HG02938 (cell line): Measurements from ENCODE around the gene CARHSP1.
"Not testable (repeated sequence)": the region's sequence is repeated elsewhere in the genome, so short reads cannot be mapped to it uniquely, and the experiment has no call there.

Source experiments
- ATAC-seq: cut with Tn5 transposase; IDR thresholded peaks from one replicate; pipeline ENCODE4 v1.9.1; 2021; ENCODE audit warnings: mild to moderate bottlenecking, moderate library complexity; ENCODE audit not compliant: unreplicated experiment

CARHSP1 gene

DNA sequence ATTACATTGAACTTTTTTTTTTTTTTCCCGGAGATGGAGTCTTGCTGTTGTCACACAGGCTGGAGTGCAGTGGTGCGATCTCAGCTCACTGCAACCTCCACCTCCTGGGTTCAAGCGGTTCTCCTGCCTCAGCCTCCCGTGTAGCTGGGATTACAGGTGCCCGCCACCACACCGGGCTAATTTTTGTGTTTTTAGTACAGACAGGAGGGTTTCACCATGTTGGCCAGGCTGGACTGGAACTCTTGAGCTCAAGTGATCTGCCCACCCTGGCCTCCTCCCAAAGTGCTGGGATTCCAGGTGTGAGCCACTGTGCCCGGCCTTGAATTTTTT lies 5.0 kb upstream of the CARHSP1 start:
- not testable (repeated sequence) for ATAC-seq

DNA sequence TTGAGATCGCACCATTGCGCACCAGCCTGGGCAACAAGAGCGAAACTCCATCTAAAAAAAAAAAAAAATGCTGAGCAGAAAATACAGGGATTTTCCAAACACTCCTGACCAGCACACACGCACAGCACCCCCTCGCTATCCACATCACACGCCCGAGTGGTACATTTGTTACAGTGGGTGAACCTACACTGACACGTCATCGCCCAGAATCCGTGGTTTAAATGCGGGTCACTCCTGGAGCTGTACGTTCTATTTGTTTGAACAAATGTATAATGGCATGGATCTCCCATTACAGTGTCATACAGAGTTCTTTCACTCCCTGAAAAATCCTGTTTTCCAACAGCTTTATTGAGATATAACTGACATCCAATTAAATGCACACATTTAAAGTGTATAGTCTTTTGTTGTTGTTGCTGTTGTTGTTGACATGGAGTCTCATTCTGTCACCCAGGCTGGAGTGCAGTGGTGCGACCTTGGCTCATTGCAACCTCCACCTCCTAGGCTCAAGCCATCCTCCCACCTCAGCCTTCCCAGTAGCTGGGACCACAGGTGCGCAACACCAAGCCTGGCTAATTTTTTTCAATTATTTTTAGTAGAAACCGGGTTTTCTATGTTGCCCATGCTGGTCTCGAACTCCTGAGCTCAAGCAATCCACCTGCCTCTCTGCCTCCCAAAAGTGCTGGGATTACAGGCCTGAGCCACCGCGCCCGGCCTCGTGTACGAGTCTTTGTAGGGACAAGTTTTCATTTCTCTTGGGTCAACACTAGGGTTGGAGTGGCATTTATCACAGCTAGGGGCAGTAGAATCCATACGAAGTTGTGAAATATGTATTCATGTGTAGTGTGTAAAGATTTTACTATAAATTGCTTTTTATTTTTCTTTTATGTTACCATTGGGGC lies 4.4 kb upstream of the CARHSP1 start:
- ATAC-seq, result no peak

GRCh38 chr16:8872071-8872470 lies 3.3 kb upstream of the CARHSP1 start:
- ATAC-seq, result no peak

GRCh38 chr16:8869988-8870241 lies 1.1 kb upstream of the CARHSP1 start:
- ATAC-seq, result not testable (repeated sequence)

DNA sequence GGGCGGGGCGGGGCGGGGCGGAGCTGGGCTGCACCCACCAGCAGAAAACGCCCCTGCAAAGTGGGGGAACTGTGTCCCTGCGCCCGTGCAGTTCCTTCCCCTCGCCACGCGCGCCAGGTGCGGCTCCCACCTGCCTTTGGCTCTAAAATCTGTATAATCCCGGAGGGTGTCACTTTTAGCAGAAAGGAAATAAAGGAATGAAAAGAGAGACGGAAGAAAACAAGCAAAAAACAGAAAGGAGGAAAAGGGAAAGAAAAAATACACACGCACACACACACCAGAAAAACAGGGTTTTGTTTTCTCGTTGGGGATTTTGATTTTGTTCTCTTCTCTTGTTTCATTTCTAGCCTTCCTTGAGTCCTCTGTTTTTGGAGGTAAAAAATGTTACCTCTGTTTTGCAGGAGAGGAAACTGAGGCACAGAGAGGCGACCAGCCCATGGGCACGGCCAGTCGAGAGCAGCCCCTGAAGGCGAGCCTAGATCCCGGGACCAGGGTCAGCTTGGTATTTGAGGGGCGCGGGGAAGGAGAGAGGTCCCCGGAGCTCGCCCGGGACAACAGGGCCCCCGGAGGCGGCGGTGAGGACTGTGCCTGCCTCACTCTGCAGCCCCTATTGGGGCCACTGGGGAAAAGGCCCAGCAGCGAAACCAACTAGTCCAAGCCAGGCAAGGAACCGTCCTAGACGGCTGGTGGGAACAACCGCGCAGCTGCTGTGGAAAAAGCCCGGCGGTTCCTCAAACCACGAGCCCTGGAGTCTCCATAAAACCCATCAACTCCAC lies 594 bp upstream of the CARHSP1 start:
- ATAC-seq, result no peak

- ATAC-seq, result no peak
Observed at GRCh38 chr16:8867932-8868415, 832 bp downstream of the CARHSP1 start.

DNA sequence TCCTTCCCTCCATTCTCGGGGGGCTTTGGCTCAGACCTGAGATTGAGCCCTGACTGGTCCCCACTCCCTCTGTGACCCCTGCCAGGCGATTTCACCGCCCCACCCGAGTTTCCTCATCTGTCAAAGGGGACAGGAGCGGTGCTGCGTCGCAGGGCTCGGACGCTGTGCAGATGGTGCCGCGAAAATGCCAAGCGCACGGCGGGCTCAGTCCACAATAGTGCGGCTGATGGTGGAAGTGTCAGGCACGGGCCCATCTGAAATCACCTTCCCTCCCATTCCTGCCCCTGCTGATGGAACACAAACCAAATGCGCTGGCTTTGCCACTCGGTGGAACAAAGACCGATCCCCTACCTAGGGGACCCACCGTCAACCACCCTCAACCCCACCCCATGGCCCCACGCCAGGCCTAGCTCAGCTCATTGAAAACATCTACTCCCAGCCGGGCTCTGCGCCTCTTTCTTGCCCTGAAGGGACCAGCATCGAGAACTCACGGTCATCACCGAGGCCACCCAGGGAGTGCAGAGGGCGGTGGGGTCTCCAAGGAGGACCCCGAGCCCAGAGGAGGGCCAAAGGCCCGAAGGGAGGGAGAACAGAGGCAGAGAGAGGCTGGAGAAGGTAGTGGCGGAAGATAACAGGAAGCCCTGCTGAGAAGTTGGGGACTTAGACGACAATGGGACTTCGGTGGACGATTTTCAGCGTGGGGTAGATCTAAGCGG lies 1.4 kb downstream of the CARHSP1 start:
- no peak for ATAC-seq

DNA sequence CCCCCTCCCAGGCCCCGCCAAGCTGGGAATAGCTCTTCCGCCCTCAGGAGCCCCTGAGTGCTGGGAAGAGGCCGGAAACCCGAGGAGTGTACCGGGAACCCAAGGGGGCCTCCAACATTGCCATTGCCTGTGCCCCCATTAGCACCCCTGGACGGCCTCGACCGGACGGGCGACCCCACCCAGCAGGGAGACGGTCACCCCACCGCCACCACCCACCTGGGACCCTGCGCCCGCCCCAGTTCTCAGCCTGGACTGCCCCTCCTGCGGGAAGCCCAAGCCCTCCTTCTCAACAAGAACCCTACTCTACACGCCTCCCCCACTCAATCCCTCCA lies 2.0 kb downstream of the CARHSP1 start:
- ATAC-seq, result no peak

DNA sequence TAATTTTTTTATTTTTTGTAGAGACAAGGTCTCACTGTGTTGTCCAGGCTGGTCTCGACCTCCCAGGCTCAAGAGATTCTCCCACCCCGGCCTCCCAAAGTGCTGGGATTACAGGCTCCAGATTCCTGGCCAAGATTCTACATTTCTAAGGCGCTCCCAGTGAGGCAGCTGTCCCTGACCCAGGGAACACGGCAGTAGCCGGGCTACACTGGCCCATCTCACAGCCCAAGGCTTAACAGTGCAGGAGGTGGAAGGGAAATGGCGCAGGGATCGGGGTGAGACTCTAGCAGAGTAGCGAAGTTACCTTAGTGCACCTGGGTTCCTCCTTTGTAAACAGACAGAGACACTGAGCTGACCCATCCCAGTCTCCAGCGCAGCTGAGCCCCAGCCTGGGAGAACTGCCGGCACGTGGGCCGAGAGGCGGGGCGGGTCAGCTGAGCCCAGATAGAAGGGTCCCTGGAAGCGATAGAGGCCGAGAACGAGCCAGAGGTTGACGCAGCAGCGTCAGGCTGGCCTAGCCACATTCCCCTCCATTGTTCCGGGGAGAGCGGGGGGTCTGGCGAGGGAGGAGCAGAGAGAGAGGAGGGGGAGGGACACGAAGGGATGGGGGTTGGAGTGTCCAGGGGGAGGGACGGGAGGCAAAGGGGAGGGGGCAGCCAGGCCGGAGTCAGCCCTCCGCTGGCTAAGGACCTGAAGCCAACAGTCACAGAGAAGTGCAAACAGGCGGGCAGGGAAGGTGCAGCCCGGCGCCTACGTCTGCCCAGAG lies 2.5 kb downstream of the CARHSP1 start:
- ATAC-seq, result no peak

DNA sequence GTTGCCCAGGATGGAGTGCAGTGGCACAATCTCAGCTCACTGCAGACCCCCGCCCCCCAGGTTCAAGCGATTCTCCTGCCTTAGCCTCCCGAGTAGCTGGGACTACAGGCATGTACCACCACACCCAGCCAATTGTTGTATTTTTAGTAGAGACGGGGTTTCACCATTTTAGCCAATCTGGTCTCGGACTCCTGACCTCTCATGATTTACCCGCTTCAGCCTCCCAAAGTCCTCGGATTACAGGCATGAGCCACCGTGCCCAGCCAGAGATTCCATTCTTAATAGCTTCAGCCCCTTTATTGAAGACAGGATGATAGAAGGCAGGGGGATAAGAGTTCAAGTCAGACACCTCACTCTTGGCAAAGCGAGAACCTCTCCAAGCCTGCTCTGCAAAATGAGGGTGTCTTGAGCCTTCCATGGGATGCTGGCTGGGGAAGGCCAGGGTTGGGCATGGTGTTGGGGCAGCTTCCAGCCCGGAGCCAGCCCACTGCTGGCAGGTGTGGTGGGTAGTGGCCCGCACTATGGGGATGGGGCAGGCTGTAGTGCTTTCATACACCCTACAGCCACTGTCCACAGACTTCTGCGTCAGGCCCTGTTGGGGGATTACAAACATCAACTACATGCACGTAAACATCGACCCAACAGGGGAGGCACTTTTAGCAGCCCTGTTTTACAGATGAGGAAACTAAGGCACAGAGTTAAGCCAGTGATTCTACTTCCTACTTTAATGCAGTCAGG lies 3.5 kb downstream of the CARHSP1 start:
- ATAC-seq, result no peak

DNA sequence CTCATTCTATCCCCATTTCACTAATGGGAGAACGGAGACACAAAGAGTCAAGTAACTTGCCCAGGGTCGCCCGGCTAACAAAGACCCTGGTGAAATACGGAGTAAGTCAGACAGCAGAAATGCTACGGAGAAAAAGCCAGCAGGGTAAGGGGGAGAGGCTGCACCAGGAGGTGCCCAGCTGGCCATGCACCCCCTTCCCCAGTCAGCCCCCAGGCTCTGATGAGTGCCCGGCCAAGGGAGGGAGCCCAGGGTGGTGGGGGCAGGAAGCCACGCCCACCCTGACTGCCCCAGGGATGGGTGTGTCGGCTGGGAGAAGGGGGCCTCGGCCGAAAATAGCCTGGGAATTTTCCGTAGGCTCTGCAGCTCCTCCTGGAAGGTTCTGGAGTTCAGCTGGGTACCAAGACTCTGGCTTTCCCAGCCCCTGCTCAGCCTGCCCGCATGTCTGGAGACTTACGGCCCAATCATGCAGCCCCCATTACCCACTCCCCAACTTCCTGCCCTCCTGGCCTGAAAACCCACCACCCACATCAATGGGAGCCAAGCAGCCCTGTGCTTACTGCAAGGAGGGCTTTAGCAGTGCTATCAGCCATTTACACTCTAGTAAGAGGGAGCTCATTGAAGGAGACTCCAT lies 4.2 kb downstream of the CARHSP1 start:
- ATAC-seq, result no peak

DNA sequence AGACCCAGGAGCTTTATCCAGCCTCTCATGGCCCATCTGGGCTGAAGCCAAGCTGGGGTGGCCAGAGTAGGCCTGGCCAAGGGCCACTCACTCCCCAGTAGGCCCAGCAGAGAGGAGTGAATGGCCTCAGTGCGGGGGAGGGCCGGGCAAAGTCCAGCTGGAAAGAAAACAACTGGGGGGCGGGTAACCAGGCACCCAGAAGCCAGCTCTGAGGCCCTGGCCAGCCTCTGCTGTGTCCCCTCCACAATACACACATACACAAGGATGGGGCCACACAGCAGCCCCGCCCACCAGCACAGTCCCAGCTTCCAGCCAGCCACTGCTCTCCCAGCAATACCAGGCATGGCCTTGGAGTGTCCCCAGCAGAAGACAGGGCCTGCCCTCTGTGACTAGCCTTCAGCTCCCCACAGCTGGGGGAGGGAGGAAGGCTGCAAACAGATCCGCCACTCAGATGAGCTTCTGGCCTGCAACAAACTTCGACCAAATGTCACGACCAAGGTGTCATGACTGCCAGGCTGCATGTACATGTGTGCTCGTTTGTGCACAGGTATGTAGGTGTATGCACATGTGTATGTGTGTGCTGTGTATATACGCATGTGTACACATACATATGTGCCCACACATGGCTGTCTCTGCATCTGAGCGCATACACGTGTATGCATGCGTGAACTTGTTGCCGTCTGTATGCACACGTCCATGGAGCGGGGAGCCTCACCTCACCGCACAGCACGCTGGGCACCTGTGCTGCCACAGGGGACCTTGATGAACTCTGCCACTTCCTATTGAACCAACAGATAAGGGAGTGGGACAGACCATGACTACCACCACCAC lies 5.0 kb downstream of the CARHSP1 start:
- ATAC-seq, result no peak

- ATAC-seq, result no peak
Observed at GRCh38 chr16:8862309-8863130, 6.3 kb downstream of the CARHSP1 start.

- no peak for ATAC-seq
Observed at GRCh38 chr16:8861563-8862308, 7.1 kb downstream of the CARHSP1 start.

GRCh38 chr16:8859913-8860881 lies 8.6 kb downstream of the CARHSP1 start:
- no peak for ATAC-seq
